Astrocyte of the cerebellum (primary cell): ENCODE data around the gene SCAPER.
"Not testable (repeated sequence)": the region's sequence is repeated elsewhere in the genome, so short reads cannot be mapped to it uniquely, and the experiment has no call there.

Experiments
- DNase-seq: peaks from one replicate; pipeline ENCODE4 v3.0.0-alpha.2; 2011; ENCODE audit warnings: low read depth
- H3K4me3 ChIP-seq: 2 replicates; pipeline ENCODE4 v1.5.1; 2011; ENCODE audit warnings: mild to moderate bottlenecking, low read depth, low read length, moderate library complexity
- in situ Hi-C: cut with HindIII; loops from 2 replicates; pipeline ENCODE4 v1.10.0; 2017; ENCODE audit warnings: low sequenced_read_pairs
- TF ChIP-seq, protein P1 (sequence below): IDR thresholded peaks from 2 replicates; pipeline ENCODE4 v1.5.1; 2012; ENCODE audit warnings: low read length, low read depth, moderate library complexity, mild to moderate bottlenecking; ENCODE audit errors: missing control alignments

Gene SCAPER

GRCh38 chr15:76448755-76449154, 456.4 kb downstream of the SCAPER start:
- TF ChIP-seq, protein P1, sequence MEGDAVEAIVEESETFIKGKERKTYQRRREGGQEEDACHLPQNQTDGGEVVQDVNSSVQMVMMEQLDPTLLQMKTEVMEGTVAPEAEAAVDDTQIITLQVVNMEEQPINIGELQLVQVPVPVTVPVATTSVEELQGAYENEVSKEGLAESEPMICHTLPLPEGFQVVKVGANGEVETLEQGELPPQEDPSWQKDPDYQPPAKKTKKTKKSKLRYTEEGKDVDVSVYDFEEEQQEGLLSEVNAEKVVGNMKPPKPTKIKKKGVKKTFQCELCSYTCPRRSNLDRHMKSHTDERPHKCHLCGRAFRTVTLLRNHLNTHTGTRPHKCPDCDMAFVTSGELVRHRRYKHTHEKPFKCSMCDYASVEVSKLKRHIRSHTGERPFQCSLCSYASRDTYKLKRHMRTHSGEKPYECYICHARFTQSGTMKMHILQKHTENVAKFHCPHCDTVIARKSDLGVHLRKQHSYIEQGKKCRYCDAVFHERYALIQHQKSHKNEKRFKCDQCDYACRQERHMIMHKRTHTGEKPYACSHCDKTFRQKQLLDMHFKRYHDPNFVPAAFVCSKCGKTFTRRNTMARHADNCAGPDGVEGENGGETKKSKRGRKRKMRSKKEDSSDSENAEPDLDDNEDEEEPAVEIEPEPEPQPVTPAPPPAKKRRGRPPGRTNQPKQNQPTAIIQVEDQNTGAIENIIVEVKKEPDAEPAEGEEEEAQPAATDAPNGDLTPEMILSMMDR = no peak
- DNase-seq = no peak
- in situ Hi-C loops = no loop called here
- H3K4me3 ChIP-seq = no peak overlapping the region

GRCh38 chr15:76447728-76448441, 457.3 kb downstream of the SCAPER start:
- no peak for DNase-seq
- in situ Hi-C loops = no loop called here
- no peak overlapping the region for H3K4me3 ChIP-seq
- TF ChIP-seq, protein P1 = no peak

- in situ Hi-C loops = no loop called here
- TF ChIP-seq, protein P1 = no peak
- no peak overlapping the region for H3K4me3 ChIP-seq
- DNase-seq = no peak
Measured at GRCh38 chr15:76440441-76440840, 464.7 kb downstream of the SCAPER start.

- no peak for DNase-seq
- TF ChIP-seq, protein P1 = no peak
- in situ Hi-C loops = no loop called here
- H3K4me3 ChIP-seq = no peak overlapping the region
Measured at GRCh38 chr15:76439542-76439941, 465.6 kb downstream of the SCAPER start.

DNA sequence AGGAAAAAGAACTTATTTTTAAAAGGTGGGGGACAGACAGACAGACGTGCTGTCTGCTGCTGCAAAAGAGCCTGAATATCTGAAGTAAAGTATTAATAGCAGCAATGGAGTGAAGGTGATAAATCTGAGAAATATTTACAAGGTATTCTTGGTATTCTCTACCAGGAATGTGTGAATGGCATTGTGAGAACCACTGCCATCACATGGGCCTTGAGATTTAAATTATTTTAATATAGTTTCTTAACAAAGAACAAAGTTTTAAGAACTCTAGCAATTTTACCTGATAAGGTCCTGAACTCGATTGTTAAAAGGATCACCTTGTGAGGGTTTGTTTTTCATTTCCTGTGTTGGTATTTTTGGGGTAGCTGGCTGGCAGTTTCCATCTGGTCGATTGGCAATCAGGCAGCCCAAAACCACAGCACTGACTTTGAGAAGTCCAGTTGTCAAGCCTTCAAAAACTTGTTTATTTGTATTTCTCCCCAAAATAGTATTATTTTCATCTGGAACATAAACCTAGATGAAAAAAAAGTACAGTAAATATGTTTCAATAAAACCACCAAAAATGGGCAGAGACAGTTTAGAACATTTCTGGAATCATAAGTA, 471.2 kb downstream of the SCAPER start:
- no peak for DNase-seq
- no peak overlapping the region for H3K4me3 ChIP-seq
- in situ Hi-C loops = no loop called here
- TF ChIP-seq, protein P1 = no peak

DNA sequence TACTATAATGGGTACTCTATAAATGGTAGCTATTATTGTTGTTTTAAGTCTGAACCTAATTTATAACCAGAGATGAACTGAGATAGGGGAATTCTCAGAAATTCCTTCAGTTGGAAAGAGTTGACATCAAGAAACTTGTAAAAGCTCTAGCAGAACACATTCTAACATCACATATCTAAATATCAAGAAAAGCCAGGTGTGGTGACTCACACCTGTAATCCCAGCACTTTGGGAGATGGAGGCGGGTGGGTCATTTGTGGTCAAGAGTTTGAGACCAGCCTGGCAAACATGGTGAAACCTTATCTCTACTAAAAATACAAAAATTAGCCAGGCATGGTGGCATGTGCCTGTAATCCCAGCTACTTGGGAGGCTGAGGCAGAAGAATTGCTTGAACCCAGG, 472.1 kb downstream of the SCAPER start:
- in situ Hi-C loops, H3K4me3 ChIP-seq, DNase-seq: not testable (repeated sequence)

GRCh38 chr15:76432604-76433003, 472.5 kb downstream of the SCAPER start:
- TF ChIP-seq, protein P1 = no peak
- in situ Hi-C loops = no loop called here
- no peak overlapping the region for H3K4me3 ChIP-seq
- no peak for DNase-seq
